ENCODE data around the gene TMEM91.
"Not testable (repeated sequence)": the region's sequence is repeated elsewhere in the genome, so short reads cannot be mapped to it uniquely, and the experiment has no call there.

The TMEM91 gene

DNA sequence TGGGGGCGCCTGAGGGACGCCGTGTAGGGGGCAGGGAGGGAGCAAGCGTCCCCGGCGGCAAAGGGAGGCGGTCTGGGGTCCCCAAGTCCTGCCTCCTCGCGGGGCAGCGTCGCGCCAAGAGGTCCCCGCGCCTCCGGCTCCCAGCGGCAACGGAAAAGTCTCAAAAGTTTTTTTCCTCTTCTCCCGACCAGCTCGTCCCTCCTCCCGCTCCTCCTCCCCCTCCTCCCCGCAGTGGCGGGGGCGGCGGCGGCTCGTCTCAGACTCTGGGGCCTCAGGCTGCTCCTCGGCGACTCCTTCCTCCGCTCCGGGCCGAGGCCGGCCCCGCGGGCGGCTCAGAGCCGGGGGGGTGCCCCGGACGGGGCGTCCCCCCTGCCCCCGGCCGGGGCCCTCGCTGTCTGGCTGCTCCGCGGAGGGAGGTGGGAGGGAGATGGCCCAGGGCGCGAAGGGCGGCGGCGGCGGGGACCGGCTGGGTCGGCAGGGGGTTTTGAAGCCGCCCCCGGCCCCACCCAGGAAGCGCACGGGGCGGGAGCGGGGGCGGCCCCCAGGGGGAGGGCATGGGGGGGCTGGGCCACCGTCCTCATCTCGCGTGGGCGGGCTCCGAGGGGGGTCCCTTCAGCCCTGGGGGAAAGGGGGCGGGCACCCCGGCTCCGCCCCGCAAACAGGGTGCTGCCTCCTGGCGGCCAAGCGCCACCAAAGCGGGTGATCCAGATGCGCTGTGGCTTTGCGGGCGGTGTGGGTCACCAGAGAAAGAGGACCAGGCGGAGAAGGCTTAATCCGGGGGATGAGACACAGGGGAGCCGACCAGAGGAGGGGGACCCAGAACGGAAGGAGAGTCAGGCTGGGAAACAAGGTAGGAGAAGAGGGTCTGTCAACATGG is 22.6 kb upstream of the TMEM91 start, which contains the start of gene TGFB1:
TGFB1 (minus strand) TSS at position 457 of the 877 bp plus-strand sequence. CDS start 878 bp downstream, outside the sequence.
- peak; percentile 98 for DNase-seq (ENCODE audit: low spot score)

DNA sequence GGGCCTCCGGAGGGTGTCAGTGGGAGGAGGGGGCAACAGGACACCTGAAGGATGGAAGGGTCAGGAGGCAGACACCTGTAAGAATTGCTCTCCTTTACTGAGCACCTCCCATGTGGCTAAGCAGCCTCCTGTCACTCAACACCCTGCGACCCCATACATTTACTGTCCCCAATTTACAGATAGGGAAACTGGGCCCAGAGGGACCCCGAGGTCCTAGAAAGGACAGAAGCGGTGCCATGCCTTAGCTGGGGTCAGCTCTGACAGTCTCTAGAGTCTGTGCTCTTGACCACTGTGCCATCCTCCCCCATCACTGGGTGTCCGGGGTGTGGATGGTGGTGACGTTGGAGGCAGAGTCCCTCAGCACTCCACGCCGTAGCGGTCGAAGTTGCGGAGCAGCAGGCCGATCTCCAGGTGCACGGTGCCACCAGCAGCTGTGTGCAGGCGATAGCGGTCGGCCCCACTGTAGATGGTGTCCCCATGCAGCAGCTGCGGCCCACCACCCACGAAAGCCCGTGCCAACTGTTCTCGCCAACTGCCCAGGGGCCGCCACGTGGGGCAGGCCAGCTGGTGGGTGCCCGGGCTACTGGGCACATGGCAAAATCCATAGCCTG is 21.9 kb upstream of the TMEM91 start:
- no peak for DNase-seq (ENCODE audit: low spot score)

DNA sequence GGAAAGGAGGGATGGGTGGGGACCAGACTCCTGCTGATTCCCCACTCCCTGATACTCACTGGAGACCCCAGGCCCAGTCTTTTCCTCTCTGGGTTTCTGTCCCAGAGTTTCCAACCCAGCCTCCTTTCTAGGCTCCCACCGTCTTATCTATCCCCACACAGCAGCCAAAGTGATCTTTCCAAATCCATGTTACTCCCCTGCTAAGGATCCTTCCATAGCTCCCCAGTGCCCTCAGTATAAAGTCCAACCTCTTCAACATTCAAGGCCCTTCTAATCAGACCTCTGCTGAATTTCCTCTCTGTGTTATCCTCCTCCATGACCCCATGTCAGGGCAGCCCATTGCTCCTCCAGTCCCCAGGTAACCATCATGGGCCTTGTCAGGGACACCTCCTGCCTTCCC is 21.3 kb upstream of the TMEM91 start:
- no peak for DNase-seq (ENCODE audit: low spot score)

DNA sequence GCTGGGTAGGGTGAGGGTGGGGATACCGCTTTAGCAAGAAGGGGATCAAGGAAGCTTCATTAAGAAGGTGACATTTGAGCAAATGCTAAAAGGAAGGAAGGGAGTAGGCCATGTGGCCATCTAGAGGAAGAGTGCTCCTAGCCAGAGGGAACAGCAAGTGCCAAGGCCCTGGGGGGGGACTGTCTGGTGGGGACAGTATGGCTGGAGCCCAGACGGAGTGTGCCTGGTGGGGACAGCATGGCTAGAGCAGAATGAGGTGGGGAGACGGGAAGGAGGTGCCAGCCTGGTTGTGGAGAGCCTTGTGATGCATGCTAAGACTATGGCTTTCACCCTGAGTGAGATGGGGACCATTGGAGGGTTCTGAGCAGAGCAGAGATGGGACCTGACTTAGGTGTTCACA is 20.5 kb upstream of the TMEM91 start:
- no peak for DNase-seq (ENCODE audit: low spot score)

DNA sequence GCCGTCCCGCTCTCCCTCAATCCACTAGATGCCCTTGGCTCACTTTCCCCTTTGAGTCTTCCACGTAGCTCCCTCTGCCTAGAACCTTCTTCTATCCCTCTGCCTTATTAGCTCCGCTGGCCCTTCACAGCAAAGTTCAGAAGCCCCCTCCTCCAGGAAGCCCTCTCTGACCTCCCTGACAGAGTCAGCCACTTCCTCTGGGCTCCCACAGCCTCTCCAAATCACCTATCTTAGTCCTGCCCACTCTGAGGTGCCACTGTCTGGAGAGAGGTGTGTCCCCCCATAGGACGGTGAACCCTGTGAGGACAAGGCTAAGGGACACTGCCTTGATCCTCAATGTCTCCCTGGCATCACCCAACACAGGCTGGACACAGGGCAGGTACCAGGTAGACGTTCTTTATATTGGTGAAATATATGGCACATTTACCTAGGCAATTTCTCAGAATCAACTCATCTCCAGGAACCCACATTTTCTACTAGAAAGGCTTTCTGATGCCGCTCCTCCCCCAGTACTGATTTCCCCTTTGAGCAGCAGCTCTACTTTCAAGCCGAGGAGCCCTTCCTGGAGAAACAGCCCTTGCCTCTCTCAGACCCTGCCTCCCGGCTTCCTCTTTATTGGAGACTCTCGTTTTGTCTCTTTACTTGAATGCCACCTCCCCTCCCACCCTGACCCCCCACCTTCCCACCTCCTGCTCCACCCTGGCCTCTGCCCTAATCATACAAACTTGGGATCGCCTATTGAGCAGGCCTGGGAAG is 19.2 kb upstream of the TMEM91 start:
- DNase-seq (ENCODE audit: low spot score): no peak

DNA sequence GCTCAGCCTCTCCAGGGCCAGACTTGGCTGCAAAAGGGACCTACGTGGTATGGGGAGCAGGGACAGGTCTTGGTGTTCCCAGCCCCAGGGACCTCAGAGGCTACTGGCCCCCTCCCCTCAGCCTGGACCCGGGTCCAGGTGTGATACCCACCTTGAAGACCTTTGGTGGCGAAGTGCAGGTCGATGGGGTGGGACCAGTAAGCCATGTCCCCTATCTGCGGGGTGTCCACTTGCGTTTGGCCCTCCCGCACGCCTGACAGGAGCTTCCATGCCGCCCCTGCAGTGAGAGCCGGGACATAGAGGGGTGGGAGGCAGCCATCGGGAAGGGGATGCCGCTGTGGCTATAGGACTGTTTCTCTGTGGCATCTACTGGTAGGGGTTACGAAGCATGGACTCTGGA is 18.6 kb upstream of the TMEM91 start:
- DNase-seq (ENCODE audit: low spot score): no peak

DNA sequence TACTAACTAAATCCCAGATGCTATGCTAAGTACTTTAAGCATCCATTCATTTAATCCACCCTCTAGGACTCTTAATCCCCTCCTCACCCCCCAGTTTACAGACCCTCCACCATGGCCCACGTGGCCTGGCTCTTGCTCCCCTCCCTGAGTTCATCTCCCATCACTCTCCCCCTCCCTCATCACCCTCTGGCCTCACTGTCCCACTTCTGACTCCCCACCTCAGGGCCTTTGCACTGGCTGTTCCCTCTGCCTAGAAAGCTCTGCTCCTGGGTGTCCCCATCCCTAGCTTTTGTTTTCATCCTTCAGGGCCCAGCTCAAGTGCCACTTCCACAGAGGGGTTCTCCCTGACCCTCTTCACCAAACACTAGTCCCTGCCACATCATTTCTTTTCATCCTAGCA is 16.6 kb upstream of the TMEM91 start:
- DNase-seq (ENCODE audit: low spot score): no peak

DNA sequence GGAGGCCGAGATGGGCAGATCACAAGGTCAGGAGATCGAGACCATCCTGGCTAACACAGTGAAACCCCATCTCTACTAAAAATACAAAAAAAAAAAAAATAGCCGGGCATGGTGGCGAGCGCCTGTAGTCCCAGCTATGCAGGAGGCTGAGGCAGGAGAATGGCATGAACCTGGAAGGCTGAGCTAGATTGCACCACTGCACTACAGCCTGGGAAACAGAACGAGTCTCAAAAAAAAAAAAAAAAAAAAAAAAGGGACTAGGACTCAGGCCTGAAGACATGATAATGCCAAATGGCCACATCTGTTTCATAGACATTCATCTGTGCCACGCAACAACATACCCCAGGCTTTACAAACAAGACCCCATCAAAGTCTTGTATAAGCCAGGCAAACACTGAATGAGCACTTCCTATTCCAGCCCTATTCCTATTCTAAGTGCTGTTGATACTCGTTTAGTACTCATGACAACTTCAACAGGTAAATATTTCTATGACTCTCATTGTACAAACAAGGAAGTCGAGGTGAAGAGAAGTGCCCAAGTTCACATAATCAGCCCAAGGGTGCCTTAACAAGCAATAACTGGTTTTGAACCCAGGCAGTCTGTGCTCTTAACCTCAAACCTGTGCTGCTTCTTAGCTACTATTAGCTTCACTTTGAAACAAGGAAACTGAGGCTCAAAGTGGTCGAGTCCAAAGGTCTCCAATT is 14.0 kb upstream of the TMEM91 start:
- no peak for DNase-seq (ENCODE audit: low spot score)

DNA sequence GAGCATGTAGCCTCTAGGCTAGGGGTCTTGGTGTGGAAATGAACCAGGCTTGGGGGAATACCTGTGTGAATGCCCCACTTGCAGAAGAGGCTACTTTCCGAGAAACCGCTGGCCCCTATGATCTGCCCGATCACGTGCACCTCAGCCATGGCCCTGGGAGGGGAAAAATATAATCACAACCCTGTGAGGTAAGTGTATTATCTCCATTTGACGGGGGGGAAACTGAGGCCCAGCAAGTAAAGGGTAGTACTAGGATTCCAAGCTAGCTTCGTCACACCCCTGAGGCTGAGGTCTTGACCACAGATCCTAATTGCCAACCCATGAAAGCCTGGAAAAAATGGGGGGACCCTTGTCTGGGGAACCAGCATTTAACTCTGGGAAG is 13.0 kb upstream of the TMEM91 start:
- DNase-seq (ENCODE audit: low spot score): no peak

DNA sequence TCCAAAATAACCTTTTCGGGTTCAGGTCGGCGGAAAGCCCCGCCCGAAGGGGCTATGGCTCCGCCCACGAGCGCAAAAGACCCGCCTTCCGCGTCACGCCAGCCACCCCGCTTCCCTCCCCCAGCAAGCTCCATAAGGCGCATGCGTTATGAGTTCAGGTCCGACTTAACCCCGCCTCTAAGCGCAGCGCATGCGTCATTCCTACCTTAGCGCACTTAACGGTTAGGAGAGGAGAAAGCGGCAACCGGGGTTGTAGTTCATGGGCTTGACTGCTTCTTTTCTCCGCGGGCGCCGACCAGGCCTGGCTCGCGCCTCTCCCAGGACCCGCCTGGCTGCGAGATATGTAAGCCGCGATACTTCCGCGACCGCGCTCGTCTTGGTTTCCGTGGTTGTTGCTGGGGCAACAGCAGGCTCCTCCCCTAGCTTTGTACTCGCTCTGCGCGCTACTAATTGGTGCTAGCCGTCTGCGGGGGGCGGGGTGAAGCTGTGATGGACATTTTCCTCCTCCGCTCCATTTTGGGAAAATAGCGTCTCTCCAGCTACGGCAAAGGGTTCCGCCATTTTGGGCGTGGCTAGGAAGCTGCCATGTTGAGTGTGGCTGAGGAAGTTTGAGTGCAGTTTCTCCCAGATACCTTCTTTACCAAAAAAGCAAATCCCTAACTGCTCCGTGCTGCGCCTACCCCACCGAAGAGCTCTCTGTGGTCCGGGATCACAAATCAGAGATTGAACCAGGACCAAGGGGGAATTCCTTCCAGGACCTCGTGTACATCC is 12.4 kb upstream of the TMEM91 start, which contains the start of gene B9D2:
B9D2 (minus strand) TSS at position 397 of the 771 bp plus-strand sequence. CDS start 630 bp downstream, outside the sequence.
- peak; percentile 97 for DNase-seq (ENCODE audit: low spot score)

DNA sequence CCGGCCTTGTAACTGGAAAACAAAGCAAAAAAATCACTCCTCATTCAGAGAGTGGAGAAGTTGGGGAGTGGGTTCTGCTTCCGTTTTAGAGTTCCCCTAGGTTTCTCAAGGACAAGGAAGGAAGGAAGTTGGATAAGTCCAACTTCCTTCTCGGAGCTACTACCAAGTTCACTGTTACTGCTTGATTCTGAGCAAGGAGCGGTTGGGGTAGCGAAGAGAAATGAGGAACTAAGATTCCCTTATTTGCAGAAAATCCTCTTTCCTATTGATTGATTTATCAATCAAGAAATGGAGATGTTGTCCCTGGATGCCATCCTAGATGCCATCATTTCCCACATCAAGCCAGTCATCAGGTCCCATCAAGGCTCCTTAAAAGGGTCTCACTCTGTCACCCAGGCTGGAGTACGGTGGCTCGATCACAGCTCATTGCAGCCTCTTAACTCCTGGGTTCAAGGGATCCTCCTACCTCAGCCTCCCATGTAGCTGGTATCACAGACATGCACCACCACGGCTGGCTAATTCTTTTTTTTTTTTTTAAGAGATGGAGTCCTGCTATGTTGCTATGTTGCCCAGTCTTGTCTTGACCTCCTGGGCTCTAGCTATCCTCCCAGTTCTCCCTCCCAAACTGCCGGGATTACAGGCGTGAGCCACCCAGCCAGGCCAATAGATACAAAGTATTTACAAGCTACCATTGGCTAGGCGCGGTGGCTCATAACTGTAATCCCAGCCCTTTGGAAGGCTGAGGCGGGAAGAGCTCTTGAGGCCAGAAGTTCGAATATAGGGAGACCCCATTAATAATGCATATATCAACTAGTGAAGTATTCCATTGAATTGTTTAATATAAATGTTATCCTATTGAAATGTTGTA is 11.6 kb upstream of the TMEM91 start:
- no peak for DNase-seq (ENCODE audit: low spot score)

DNA sequence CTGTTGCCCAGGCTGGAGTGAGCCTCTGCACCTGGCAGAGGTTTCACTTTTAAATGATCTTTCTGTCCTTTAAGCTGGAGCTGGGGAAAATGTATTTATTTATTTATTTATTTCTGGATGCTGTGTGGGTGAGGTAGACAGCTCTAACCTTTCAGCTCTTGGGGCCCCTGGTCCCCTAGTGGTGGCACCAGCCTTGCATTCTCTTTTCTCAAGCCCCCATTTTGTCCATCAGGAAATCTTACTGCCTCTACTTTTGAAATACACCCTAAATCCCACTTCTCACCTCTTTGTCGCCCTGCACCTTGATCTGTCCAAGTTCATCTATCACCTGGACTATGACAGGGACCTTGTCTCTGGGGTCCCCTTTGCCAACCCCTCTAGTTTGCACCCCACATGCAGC is 10.2 kb upstream of the TMEM91 start:
- no peak for DNase-seq (ENCODE audit: low spot score)

DNA sequence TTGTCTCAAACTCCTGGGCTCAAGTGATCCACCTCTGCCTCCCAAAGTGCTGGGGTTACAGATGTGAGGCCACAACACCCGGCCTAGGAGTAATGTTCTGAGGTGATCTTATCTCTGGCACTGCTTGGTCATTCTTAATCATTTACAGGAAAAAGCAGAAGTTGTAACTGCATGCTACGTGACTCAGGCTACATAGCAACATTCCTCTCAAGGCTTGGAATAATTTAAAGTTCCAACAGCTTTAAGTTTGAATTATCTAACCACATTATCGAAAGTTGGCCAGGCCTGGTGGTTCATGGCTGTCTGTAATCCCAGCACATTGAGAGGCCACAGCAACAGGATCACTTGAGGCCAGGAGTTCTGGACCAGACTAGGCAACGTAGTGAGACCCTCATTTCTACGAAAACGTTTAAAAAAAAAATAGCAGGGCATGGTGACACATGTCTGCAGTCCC is 8.5 kb upstream of the TMEM91 start:
- DNase-seq (ENCODE audit: low spot score): peak; percentile 61

DNA sequence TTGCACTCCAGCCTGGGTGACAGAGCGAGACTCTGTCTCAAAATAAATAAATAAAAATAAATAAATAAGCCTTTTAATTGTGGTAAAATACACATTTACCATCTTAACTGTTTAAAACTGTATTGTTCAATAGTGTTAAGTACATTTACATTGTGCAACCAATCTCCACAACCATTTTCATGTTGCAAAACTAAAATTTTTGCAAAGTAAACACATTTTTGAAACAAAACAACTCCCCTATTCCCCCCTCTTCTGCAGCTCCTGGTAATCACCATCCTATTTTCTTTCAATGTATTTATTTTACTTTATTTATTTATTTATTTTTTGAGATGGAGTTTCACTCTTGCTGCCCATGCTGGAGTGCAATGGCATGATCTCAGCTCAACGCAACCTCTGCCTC is 6.6 kb upstream of the TMEM91 start:
- no peak for DNase-seq (ENCODE audit: low spot score)

DNA sequence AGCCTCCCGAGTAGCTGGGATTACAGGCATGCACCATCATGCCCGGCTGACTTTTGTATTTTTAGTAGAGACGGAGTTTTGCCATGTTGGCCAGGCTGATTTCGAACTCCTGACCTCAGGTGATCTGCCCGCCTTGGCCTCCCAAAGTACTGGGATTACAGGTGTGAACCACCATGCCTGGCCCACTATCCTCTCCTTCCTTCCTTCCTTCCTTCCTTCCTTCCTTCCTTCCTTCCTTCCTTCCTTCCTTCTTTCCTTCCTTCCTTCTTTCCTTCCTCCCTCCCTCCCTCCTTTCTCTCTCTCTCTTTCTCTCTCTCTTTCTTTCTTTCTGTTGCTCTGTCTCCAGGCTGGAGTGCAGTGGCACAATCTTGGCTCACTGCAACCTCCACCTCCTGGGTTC is 5.2 kb upstream of the TMEM91 start:
- not testable (repeated sequence) for DNase-seq (ENCODE audit: low spot score)

DNA sequence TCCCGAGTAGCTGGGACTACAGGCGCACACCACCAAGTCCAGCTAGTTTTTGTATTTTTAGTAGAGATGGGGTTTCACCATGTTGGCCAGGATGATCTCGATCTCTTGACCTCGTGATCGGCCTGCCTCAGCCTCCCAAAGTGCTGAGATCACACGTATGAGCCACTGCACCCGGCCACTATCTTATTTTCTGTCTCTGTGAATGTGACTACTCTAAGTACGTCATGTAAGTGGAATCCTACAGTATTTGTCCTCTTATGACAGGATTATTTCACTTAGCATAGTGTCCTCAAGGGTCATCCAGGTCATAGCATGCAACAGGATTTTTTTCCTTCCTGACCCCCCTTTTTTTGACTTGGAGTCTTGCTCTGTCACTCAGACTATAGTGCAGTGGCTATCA is 4.8 kb upstream of the TMEM91 start:
- DNase-seq (ENCODE audit: low spot score): no peak

DNA sequence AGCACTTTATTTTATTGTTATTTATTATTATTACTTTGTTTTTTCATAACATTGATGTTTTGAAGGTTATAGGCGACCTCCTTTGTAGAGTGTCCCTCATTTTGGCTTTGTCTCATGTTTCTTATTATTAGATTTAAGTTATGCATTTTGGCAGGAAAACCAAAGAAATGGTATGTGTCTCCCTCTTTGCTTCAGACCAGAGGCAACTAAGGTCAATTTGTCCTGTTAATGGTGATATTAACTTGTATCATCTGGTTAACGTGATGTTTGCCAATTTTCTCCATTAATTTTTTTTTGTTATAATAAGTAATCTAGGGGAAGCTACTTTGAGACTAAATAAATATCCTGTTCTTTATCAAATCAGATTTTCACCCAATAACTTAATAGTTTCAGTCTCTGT is 3.8 kb upstream of the TMEM91 start:
- DNase-seq (ENCODE audit: low spot score): no peak

DNA sequence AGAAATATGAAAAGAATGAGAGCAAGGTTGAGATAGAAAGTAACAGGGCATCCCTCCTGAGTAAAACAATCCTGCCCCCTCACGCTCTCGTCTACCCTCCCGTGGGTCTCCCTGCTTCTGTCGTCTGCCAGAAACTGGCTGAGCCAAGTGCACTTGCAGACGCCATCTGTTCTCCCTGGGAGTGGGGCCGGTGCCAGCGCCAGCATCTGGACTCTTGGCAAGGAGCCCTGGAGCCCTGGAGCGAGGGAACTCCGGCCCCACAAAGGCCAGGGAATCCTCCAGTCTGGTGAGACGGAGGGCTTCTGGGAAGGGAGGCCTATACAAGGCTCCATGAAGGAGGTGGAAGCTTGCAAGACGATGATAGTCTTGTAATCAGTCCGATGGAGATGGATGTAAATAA is 2.3 kb upstream of the TMEM91 start:
- peak; percentile 77 for DNase-seq (ENCODE audit: low spot score)

DNA sequence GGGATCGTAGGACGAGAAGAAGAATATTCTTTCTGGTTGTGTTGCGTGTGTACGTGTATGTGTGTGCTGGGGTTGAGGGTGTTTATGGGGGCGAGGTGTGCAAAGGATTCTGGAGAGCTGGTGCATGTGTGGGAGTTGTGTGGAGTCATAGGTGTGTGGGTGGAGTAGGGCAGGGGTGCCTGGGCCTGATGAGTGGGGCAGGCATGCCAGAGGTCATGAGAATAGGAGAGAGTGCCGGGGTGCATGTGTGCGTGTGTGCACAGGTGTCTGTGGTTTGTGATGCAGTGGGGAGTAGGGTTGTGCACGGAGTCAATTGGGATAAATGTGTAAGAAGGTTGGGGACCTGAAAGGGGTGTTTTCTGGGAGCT is 649 bp downstream of the TMEM91 start:
- DNase-seq (ENCODE audit: low spot score): no peak

DNA sequence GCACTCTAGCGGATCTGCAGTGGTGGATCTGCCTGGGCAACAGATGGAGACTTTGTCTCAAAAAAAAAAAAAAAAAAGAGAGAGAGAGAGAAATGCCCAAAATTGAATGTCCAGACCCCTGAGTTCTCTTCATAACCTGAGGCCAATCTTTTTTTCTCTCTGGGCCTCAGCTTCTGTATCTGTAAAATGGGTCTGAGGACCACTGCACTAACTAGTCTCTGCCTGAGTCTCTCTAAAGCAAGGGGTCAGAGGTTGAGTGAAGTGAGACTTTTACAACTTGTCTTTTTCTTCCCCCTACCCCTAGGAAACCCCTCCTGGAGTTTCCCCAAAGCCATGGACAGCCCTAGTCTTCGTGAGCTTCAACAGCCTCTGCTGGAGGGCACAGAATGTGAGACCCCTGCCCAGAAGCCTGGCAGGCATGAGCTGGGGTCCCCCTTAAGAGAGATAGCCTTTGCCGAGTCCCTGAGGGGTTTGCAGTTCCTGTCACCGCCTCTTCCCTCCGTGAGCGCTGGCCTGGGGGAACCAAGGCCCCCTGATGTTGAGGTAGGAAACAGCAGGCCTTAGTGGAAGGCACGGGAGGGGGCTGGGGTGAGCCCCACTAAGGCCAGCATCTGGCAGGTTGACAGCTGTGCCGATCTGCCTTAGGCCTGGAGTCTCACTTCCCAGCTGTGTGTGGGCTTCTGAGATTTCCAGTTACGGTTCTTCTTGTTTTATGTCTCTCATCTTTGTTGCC is 1.8 kb downstream of the TMEM91 start:
- no peak for DNase-seq (ENCODE audit: low spot score)

All from AG08396 (cell line).